GM13976 (cell line): Measurements from ENCODE around the gene SMIM22.
A peak's percentile ranks its signal among the peaks of the same experiment; 100 is the strongest.

Source experiments
- DNase-seq: peaks from one replicate; pipeline ENCODE4 v3.0.0; 2012; ENCODE audit warnings: low spot score
- in situ Hi-C: fragments of 300-500 bp; cut with MboI; formaldehyde crosslinking; loops from one replicate; pipeline ENCODE4 v1.12.0; 2022; ENCODE audit warnings: low sequenced_read_pairs, mixed read lengths, inconsistent platforms; ENCODE audit not compliant: unreplicated experiment
- TF ChIP-seq, protein P1 (sequence below): IDR thresholded peaks from 2 replicates; pipeline ENCODE4 v1.5.1; 2012; ENCODE audit warnings: borderline replicate concordance, mild to moderate bottlenecking; ENCODE audit not compliant: insufficient read depth; ENCODE audit errors: extremely low read depth, missing control alignments, control extremely low read depth

Gene SMIM22

DNA sequence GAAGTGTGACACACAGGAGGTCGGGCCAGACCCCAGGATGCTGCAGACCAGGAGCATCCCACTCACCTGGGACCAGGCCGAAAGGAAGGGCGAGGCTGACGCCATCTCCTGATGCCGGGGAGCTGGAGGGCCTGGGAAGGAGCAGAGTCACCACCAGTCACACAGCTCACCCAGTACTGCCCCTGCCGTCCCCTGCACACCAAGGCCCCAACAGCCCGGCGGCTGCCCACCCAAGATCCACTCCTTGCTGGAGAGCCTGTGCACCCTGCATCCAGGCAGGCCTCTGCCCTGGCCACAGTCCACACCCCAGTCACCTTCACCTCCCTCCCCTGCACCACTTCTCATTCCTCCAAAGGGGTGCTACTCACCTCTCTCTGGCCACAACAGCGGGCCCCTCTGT, 33.0 kb upstream of the SMIM22 start:
- no peak for DNase-seq
- TF ChIP-seq, protein P1, sequence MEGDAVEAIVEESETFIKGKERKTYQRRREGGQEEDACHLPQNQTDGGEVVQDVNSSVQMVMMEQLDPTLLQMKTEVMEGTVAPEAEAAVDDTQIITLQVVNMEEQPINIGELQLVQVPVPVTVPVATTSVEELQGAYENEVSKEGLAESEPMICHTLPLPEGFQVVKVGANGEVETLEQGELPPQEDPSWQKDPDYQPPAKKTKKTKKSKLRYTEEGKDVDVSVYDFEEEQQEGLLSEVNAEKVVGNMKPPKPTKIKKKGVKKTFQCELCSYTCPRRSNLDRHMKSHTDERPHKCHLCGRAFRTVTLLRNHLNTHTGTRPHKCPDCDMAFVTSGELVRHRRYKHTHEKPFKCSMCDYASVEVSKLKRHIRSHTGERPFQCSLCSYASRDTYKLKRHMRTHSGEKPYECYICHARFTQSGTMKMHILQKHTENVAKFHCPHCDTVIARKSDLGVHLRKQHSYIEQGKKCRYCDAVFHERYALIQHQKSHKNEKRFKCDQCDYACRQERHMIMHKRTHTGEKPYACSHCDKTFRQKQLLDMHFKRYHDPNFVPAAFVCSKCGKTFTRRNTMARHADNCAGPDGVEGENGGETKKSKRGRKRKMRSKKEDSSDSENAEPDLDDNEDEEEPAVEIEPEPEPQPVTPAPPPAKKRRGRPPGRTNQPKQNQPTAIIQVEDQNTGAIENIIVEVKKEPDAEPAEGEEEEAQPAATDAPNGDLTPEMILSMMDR, result no peak
- in situ Hi-C loops, result no loop called here

DNA sequence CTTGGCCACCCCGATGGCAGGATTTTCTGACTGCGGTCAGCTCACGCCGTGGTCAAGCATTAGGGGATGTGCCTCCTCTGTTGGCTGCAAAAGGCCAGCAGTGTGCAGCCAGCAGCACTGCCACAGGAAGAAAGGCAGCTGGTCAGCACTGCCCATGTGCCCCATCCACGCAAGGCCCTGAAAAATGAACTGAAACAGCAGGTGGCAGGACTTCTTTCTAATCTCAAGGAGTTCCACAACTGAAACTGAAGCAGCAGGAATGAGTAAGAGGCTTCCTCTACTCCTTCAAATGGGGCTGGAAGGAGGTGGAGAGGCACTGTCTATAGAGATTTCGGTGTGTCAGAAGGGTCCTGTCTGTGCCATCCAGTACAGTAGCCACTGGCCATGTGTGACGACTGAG, 31.4 kb upstream of the SMIM22 start:
- DNase-seq, result no peak
- in situ Hi-C loops, result no loop called here
- TF ChIP-seq, protein P1, result no peak

DNA sequence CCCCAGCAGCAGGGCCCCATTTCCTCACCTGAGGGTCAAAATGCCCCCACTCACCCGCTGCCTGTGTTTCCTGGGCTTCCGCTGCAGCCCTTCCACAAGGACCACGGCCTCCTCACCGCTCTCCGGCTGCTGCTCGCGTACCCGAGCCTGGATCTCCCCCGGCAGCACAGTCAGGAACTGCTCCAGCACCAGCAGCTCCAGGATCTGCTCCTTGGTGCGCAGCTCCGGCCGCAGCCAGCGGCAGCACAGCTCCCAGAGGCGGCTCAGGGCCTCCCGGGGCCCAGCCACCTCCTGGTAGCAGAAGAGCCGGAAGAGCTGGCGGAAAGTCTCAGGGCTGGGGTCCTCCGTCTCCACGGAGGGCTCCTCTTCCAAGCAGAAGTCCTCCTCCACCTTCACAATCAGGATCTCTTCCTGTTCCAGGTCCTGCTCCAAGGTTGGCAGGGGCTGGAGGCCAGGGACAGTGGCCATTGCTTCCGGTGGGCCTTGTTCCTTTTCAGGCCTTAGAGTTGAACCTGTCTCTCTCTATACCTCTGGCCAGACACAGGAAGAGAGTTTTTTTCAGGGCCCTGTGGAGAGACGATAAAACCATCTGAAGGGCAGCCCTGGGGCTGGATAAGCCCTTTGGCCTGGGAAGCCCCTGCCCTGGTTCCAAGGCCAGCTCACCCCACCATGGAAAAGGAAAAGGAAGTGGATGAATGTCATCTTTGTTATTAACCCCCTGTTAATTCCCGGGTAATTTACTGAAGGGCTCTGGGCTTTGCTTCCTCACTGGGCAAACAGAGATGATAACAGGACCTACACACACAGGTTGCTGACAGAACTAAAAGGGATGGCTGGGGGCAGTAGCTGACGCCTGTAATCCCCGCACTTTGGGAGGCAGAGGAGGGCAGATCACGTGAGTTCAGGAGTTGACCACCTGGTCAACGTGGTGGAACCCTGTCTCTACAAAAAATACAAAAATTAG, 29.4 kb upstream of the SMIM22 start:
- no peak for DNase-seq
- TF ChIP-seq, protein P1, result no peak
- in situ Hi-C loops, result no loop called here

DNA sequence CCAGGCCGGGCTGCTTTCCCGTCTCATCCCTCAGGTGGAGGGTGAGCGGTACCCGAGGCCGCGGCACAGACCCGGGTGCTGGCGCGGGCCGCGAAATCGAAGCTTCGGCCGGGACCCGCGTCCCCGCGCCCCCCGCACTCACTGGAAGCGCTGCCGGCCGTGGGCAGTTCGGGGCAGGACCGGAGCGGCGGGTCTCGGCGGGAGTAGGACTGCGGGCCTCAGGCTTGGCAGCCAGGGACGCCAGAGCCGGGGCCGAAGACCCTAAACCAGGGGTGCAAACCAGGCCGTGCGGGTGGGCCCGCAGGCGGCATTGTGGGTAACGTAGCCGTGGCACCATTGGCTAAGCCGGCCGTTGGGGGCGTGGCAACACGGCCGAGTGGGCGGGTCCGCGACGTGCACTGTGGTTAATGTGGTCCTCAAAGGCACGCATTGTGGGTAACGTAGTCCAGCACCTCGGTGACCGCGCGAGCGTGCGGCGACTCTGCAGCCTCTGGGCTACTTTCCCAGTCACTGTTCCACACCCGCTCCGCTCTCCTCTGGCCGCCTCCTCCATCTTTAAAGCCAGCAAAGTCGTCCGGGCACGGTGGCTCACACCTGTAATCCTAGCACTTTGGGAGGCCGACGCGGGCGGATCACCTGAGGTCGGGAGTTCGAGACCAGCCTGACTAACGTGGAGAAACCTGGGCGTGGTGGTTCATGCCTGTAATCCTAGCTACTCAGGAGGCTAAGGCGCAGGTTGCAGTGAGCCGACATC, 28.1 kb upstream of the SMIM22 start, which contains the start of gene ZNF500:
Gene ZNF500, minus strand, starts transcription at position 288 of the 754 bp plus-strand sequence. CDS start 1,184 bp downstream, outside the sequence.
- TF ChIP-seq, protein P1, result no peak
- in situ Hi-C loops, result no loop called here
- peak; percentile 97 for DNase-seq

DNA sequence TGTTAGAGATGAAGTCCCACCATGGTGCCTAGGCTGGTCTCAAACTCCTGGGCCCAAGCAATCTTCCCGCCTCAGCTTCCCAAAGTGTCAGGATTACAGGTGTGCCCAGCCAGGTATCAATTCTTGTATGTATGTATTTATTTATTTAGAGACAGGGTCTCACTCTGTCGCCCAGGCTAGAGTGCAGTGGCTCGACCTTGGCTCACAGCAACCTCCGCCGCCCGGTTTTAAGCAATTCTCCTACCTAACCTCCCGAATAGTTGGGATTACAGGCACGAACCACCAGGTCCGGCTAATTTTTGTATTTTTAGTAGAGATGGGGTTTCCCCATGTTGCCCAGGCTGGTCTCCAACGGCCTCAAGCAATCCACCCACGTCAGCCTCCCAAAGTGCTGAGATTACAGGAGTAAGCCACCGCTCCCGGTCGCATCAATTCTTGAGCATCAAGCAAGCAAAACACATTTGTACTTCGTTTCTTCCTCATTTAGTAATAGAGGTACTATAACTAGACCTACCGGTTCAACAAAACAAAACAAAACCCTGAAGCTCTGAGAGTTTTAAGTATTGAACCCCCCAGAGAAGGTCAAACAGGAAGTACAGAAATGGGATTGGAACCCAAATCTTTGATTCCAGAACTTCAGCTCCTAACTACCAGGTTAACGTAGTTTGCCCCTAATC, 27.2 kb upstream of the SMIM22 start:
- no peak for DNase-seq
- in situ Hi-C loops, result no loop called here
- TF ChIP-seq, protein P1, result no peak
